ENCODE data around the gene KCTD3. TPM values are rescaled to one million over a fixed set of nuclear protein-coding genes. Genes with fewer than 3 reads are reported as not detected.

The KCTD3 gene
- total RNA-seq, 1 donor, result 45.6 TPM

- TF ChIP-seq CTCF (IDR thresholded peaks at IDR 0.05; ENCODE audit: insufficient read depth, low read length), result no peak
- DNase-seq (ENCODE audit: low read depth), result no peak
Measured at GRCh38 chr1:215657047-215657446, 89.9 kb downstream of the KCTD3 start.

GRCh38 chr1:215660259-215660658, 93.2 kb downstream of the KCTD3 start:
- no peak for TF ChIP-seq CTCF (IDR thresholded peaks at IDR 0.05; ENCODE audit: insufficient read depth, low read length)
- no peak overlapping the region for H3K4me3 ChIP-seq (ENCODE audit: low read depth, low read length)
- no peak for DNase-seq (ENCODE audit: low read depth)

More at GRCh38 chr1:215657047-215657446, 89.9 kb downstream of the KCTD3 start:
- H3K4me3 ChIP-seq (ENCODE audit: low read depth, low read length), result no peak overlapping the region

DNA sequence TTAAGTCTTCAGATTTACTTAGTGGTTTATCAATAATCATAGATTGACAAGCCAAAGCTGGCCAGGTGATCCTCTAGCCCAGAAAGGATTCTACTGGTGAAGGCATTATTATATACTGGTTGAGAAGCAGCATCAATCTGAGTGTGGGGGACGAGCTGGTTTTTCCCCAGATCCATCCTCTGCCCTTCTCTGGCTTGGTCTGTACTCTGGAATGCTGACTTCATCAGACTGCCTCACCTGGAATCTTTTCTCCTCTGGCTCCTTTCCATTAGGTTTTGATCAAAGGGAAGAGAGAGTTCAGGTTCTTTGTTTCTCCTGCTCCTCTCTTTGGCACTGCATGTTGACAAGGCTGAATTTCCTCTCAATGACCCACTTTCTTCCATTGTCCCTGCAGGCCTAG, 93.9 kb downstream of the KCTD3 start:
- H3K4me3 ChIP-seq (ENCODE audit: low read depth, low read length), result no peak overlapping the region
- no peak for TF ChIP-seq CTCF (IDR thresholded peaks at IDR 0.05; ENCODE audit: insufficient read depth, low read length)
- no peak for DNase-seq (ENCODE audit: low read depth)

DNA sequence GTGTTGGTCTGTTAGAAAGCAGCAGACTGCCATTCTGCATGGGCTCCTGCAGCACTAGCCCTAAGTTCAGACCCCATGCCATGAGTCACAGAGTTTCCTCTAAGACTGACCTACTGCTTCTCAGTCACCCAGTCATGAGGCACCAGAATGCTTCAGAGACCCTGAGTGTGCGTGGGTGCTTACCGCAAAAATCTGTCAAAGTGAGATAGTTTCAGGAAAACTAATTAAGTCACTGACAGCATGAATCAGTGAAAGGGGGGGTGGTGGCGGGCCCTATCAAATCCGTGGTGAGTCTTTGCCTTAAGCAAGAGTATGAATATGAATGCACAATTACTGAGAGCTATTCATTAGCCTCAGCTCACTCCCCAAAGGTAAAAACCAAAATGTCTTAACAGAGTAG, 98.1 kb downstream of the KCTD3 start:
- peak; percentile 7 for DNase-seq (ENCODE audit: low read depth)
- no peak for TF ChIP-seq CTCF (IDR thresholded peaks at IDR 0.05; ENCODE audit: insufficient read depth, low read length)
- no peak overlapping the region for H3K4me3 ChIP-seq (ENCODE audit: low read depth, low read length)

DNA sequence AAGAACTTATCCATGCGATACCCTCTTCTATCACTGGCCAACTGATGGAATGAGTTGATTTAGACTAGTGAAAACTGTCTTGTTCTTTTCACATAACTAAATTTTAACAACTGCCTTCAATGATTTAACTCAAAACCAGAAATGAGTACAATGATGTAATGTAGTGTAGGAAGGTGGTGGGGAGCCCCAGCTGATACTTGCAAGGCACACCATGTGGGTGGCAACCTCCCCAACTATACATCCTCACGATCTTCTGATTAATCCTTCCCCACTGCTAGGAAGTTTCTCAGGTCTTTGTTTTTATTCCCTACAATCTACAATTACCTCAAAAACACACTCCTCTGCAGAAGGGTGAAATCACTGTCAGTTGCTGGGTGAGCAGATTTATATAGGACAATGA, 100.7 kb downstream of the KCTD3 start:
- H3K4me3 ChIP-seq (ENCODE audit: low read depth, low read length), result no peak overlapping the region
- no peak for DNase-seq (ENCODE audit: low read depth)
- TF ChIP-seq CTCF (IDR thresholded peaks at IDR 0.05; ENCODE audit: insufficient read depth, low read length), result no peak

- no peak for DNase-seq (ENCODE audit: low read depth)
- TF ChIP-seq CTCF (IDR thresholded peaks at IDR 0.05; ENCODE audit: insufficient read depth, low read length), result no peak
- H3K4me3 ChIP-seq (ENCODE audit: low read depth, low read length), result no peak overlapping the region
Measured at GRCh38 chr1:215669806-215670491, 102.8 kb downstream of the KCTD3 start.

Small RNA genes lying within 50 kb of the gene (small RNA-seq; reads per million reads assigned to genes)
- gene RF00108, result not detected

All from fibroblast of the aortic adventitia (primary cell).